Endothelial cell of umbilical vein (primary cell): ENCODE measurements around the gene PDE4B. TPM values are rescaled to one million over a fixed set of nuclear protein-coding genes. Genes with fewer than 3 reads are reported as not detected.

ENCODE experiments used
- BruUV-seq: library from RNA; stranded (reverse); fragments of 400-500 nt; replicated peaks from 2 replicates; lab custom pipeline; 2021; lab: Mats Ljungman, UMichigan
- CTCF ChIA-PET: fragments of 300-600, 350-600 bp; sonication (Branson Sonifier 250); formaldehyde crosslinking; loops from one replicate; lab custom pipeline; 2021; ENCODE audit warnings: antibody characterized with exemption, inconsistent platforms; lab: Charles Lee
- POLR2A ChIA-PET: fragments of 300-600, 350-600 bp; sonication (Branson Sonifier 250); formaldehyde crosslinking; loops from one replicate; lab custom pipeline; 2021; ENCODE audit warnings: antibody characterized with exemption, inconsistent platforms; lab: Charles Lee
- DNase-seq: peaks from one replicate; pipeline ENCODE4 v3.0.0-alpha.2; 2011; ENCODE audit warnings: low read depth, low spot score
- FAIRE-seq: peaks from 2 replicates; lab custom pipeline; 2011; peaks lifted over from hg19 to GRCh38; lab: Jason Lieb, UNC
- H2AFZ ChIP-seq: 2 replicates; pipeline ENCODE4 v1.6.0; 2012; ENCODE audit warnings: low read depth, low read length, control low read depth, inconsistent platforms
- H3K27ac ChIP-seq: 2 replicates; pipeline ENCODE4 v1.5.1; 2011; ENCODE audit warnings: low read depth, mild to moderate bottlenecking, control low read depth, low read length, moderate library complexity; ENCODE audit not compliant: insufficient read depth
- H3K27me3 ChIP-seq, 2 experiments: 2 replicates each; pipeline versions ENCODE4 v1.6.0 to v1.6.1; 2011; ENCODE audit warnings: low read length in 2 of 2, mixed read lengths in 1 of 2; ENCODE audit not compliant: control insufficient read depth in 2 of 2, insufficient read depth in 2 of 2
- H3K36me3 ChIP-seq, 2 experiments: 2 replicates in 1 of 2; 3 replicates in 1 of 2; pipeline ENCODE4 v1.5.1; 2011; ENCODE audit warnings: low read length in 2 of 2, mild to moderate bottlenecking in 1 of 2, moderate library complexity in 1 of 2; ENCODE audit not compliant: control insufficient read depth in 2 of 2, insufficient read depth in 2 of 2; ENCODE audit errors: extremely low read depth in 1 of 2
- H3K4me1 ChIP-seq: 3 replicates; pipeline ENCODE4 v1.5.1; 2011; ENCODE audit warnings: mild to moderate bottlenecking, low read length; ENCODE audit not compliant: control insufficient read depth, insufficient read depth; ENCODE audit errors: extremely low read depth
- H3K4me2 ChIP-seq: 2 replicates; pipeline ENCODE4 v1.6.1; 2011; ENCODE audit warnings: low read length, control low read depth, mixed read lengths; ENCODE audit not compliant: insufficient read depth
- H3K4me3 ChIP-seq, 3 experiments: fragments of 200-600 bp in 1 of 3; sonication (generic), shearing (Covaris generic) in 1 of 3; replicated peaks in 1 of 3; 2 replicates each; pipeline ENCODE4 v1.5.1; 2011 to 2016; ENCODE audit warnings: control low read depth in 3 of 3, low read length in 3 of 3, mild to moderate bottlenecking in 2 of 3, inconsistent platforms in 1 of 3, low read depth in 1 of 3, moderate library complexity in 1 of 3; ENCODE audit not compliant: insufficient read depth in 1 of 3
- H3K79me2 ChIP-seq: 2 replicates; pipeline ENCODE4 v1.6.0; 2012; ENCODE audit warnings: low read length, inconsistent platforms; ENCODE audit not compliant: control insufficient read depth, insufficient read depth
- H3K9ac ChIP-seq: replicated peaks from 2 replicates; pipeline ENCODE3; 2011; ENCODE audit warnings: low read length, control low read depth; ENCODE audit not compliant: insufficient read depth; ENCODE audit errors: extremely low read depth
- H3K9me1 ChIP-seq: replicated peaks from 3 replicates; pipeline ENCODE4 v1.6.0; 2011; ENCODE audit warnings: mild to moderate bottlenecking, low read length; ENCODE audit not compliant: control insufficient read depth, insufficient read depth; ENCODE audit errors: extremely low read depth
- H3K9me3 ChIP-seq: replicated peaks from 2 replicates; pipeline ENCODE4 v1.5.1; 2012; ENCODE audit warnings: low read length, inconsistent platforms; ENCODE audit not compliant: control insufficient read depth, insufficient read depth
- H4K20me1 ChIP-seq: replicated peaks from 2 replicates; pipeline ENCODE3; 2011; ENCODE audit warnings: mild to moderate bottlenecking, low read length; ENCODE audit not compliant: control insufficient read depth, insufficient read depth; ENCODE audit errors: extremely low read depth
- EZH2 ChIP-seq: IDR thresholded peaks from 2 replicates; pipeline ENCODE4 v1.6.1; 2012; ENCODE audit warnings: borderline replicate concordance, low read depth, mild to moderate bottlenecking, moderate library complexity, low read length, inconsistent platforms; ENCODE audit not compliant: severe bottlenecking
- FOS ChIP-seq: IDR thresholded peaks from 2 replicates; pipeline ENCODE4 v1.6.1; 2011; ENCODE audit warnings: mild to moderate bottlenecking, low read length, moderate library complexity, borderline replicate concordance; ENCODE audit not compliant: insufficient read depth
- GATA2 ChIP-seq: IDR thresholded peaks from 2 replicates; pipeline ENCODE4 v1.7.0; 2011; ENCODE audit warnings: low read depth, mild to moderate bottlenecking, moderate library complexity, mixed read lengths, low read length; ENCODE audit not compliant: insufficient read length, insufficient read depth
- JUN ChIP-seq: IDR thresholded peaks from 2 replicates; pipeline ENCODE4 v1.6.1; 2011; ENCODE audit warnings: borderline replicate concordance, low read depth; ENCODE audit not compliant: insufficient read length, insufficient read depth
- MYC ChIP-seq: IDR thresholded peaks from one replicate; pipeline ENCODE4 v1.6.1; 2011; ENCODE audit warnings: mild to moderate bottlenecking, low read depth, low read length
- POLR2A ChIP-seq: IDR thresholded peaks from 2 replicates; pipeline ENCODE4 v1.6.1; 2012; ENCODE audit warnings: low read depth, mild to moderate bottlenecking, control low read depth, low read length
- POLR2AphosphoS5 ChIP-seq: IDR thresholded peaks from 2 replicates; pipeline ENCODE4 v1.6.1; 2012; ENCODE audit warnings: low read depth, mild to moderate bottlenecking, control low read depth, low read length, moderate library complexity; ENCODE audit not compliant: insufficient read depth
- dilution Hi-C: fragments of 300-500 bp; cut with MboI; formaldehyde crosslinking; loops from one replicate; pipeline ENCODE4 v1.15.0; 2019; ENCODE audit warnings: low sequenced_read_pairs; ENCODE audit not compliant: extremely low pct_ligation_motif_present
- intact Hi-C: fragments of 100-400 bp; cut with micrococcal nuclease; formaldehyde crosslinking; loops from one replicate; pipeline ENCODE4 v1.10.0; 2022
- polyA plus RNA-seq, 4 experiments: library from polyadenylated mRNA; depleted of rRNA in 3 of 4; stranded (reverse) in 3 of 4; unstranded in 1 of 4; fragments of >200 nt; gene quantifications; 2 replicates each; pipeline versions ENCODE4 v1.2.1 to v1.2.3, GENCODE V29; 2011 to 2012; ENCODE audit warnings: missing spikeins in 1 of 4
- total RNA-seq: library from RNA; stranded (reverse); gene quantifications from 2 replicates; pipeline ENCODE4 v1.2.3, GENCODE V29; 2021
- TF ChIP-seq, protein P1 (sequence below), 2 donors: IDR thresholded peaks; 1 replicate in 1 of 2; 2 replicates in 1 of 2; pipeline ENCODE4 v1.5.1; 2011; ENCODE audit warnings: low read length in 2 of 2, mild to moderate bottlenecking in 2 of 2, moderate library complexity in 2 of 2, control low read depth in 1 of 2, inconsistent platforms in 1 of 2, low read depth in 1 of 2; ENCODE audit not compliant: insufficient read depth in 1 of 2; ENCODE audit errors: extremely low read depth in 1 of 2
- TF ChIP-seq, protein P2 (sequence below): IDR thresholded peaks from 2 replicates; pipeline ENCODE4 v1.6.1; 2011; ENCODE audit not compliant: insufficient read depth, insufficient read length

Gene PDE4B
- total and polyA plus RNA-seq, 2 donors (not counting 3 experiments of a cell fraction or from before 2014, with no cell fraction given) = 63.5 to 69.8 TPM

DNA sequence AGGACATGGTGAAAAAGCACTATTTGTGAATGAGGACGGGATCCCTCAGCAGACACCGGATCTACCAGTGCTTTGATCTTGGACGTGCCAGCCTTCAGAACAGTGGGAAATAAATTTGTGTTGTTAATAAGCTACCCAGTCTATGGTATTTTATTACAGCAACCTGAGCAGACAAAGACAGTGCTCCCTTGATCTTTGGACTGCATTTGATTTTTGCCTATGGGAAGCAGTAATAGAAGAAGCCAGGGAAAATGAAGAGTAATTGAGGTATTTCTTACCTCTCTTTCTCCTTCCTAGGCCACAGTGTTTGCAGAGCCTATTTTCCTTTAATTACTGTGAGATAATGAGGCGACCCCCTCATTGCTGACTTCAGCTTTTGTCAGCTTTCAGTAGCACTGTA, 87.9 kb downstream of the PDE4B start:
- FAIRE-seq (no peak), DNase-seq (no peak)
- Histone ChIP-seq H3K4me1 (no peaks in the 10 kb centered on the region), H3K36me3 (no peaks in the 10 kb centered on the region), H3K9me3 (no peaks in the 10 kb centered on the region), H3K9me1 (no peaks in the 10 kb centered on the region), H2AFZ (no peak overlapping the region), H3K4me3 (no peak overlapping the region), H3K27ac (no peak overlapping the region), H4K20me1 (no peaks in the 10 kb centered on the region), H3K27me3 (no peaks in the 10 kb centered on the region), H3K9ac (no peak overlapping the region), H3K79me2 (no peaks in the 10 kb centered on the region), H3K4me2 (no peak overlapping the region)
- no peak for TF ChIP-seq FOS
- TF ChIP-seq, protein P1, sequence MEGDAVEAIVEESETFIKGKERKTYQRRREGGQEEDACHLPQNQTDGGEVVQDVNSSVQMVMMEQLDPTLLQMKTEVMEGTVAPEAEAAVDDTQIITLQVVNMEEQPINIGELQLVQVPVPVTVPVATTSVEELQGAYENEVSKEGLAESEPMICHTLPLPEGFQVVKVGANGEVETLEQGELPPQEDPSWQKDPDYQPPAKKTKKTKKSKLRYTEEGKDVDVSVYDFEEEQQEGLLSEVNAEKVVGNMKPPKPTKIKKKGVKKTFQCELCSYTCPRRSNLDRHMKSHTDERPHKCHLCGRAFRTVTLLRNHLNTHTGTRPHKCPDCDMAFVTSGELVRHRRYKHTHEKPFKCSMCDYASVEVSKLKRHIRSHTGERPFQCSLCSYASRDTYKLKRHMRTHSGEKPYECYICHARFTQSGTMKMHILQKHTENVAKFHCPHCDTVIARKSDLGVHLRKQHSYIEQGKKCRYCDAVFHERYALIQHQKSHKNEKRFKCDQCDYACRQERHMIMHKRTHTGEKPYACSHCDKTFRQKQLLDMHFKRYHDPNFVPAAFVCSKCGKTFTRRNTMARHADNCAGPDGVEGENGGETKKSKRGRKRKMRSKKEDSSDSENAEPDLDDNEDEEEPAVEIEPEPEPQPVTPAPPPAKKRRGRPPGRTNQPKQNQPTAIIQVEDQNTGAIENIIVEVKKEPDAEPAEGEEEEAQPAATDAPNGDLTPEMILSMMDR (IDR thresholded peaks at IDR 0.05; ENCODE audit: extremely low read depth in 1 of 2, insufficient read depth in 1 of 2, low read depth in 1 of 2, low read length in 2 of 2) = no peak
- no peak for TF ChIP-seq POLR2AphosphoS5
- no peak for TF ChIP-seq EZH2
- no peak for TF ChIP-seq MYC
- TF ChIP-seq POLR2A = no peak
- TF ChIP-seq JUN = no peak
- TF ChIP-seq GATA2 = no peak
- TF ChIP-seq, protein P2, sequence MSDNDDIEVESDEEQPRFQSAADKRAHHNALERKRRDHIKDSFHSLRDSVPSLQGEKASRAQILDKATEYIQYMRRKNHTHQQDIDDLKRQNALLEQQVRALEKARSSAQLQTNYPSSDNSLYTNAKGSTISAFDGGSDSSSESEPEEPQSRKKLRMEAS = no peak
- ChIA-PET CTCF (no interaction called here), POLR2A (no interaction called here)
- intact Hi-C loops (no loop called here), dilution Hi-C loops (no loop called here)
- BruUV-seq = no TSS peak
